Measurements from ENCODE around the gene RMC1. TPM values are rescaled to one million over a fixed set of nuclear protein-coding genes. Genes with fewer than 3 reads are reported as not detected.

Gene RMC1
- total and polyA plus RNA-seq, 2 of the 13 experiments (the other 11 are each of a cell fraction or from before 2014, with no cell fraction given), result 9.4 to 19.5 TPM

GRCh38 chr18:23556145-23556780 lies 53.0 kb downstream of the RMC1 start (continued):
- TF ChIP-seq RXRA (CRISPR knock-in tag; IDR thresholded peaks at IDR 0.05) (peak; percentile 93), FOXK2 (IDR thresholded peaks at IDR 0.05) (peak; percentile 7; the same call in 1 of the 2 replicates), ZSCAN21 (CRISPR knock-in tag; IDR thresholded peaks at IDR 0.05; ENCODE audit: borderline replicate concordance) (peak; percentile 100), ZNF292 (CRISPR knock-in tag; IDR thresholded peaks at IDR 0.05; ENCODE audit: borderline replicate concordance, low read depth) (peak; percentile 80), MIXL1 (CRISPR knock-in tag; IDR thresholded peaks at IDR 0.05) (peak; percentile 81; the same call in 1 of the 2 replicates), CENPBD1 (CRISPR knock-in tag; IDR thresholded peaks at IDR 0.05; ENCODE audit: borderline replicate concordance, low read depth) (no peak), ZNF549 (CRISPR knock-in tag; IDR thresholded peaks at IDR 0.05) (no peak; the same call in 1 of the 2 replicates), ZNF879 (CRISPR knock-in tag; IDR thresholded peaks at IDR 0.05) (no peak), ZNF839 (CRISPR knock-in tag; IDR thresholded peaks at IDR 0.05; ENCODE audit: borderline replicate concordance) (0 out of 2 replicates have a peak, but pooled peaks have one; percentile 45), ZNF317 (CRISPR knock-in tag; IDR thresholded peaks at IDR 0.05) (0 out of 2 replicates have a peak, but pooled peaks have one; percentile 71), ARNT (IDR thresholded peaks at IDR 0.05) (no peak), GATA4 (IDR thresholded peaks at IDR 0.05; ENCODE audit: borderline replicate concordance, low read depth) (peak; percentile 68; the same call in 1 of the 2 replicates), ZSCAN9 (CRISPR knock-in tag; IDR thresholded peaks at IDR 0.05; ENCODE audit: borderline replicate concordance) (peak; percentile 86; the same call in 1 of the 2 replicates), ZNF503 (CRISPR knock-in tag; IDR thresholded peaks at IDR 0.05) (peak; percentile 78), ZMYM3 (CRISPR knock-in tag; IDR thresholded peaks at IDR 0.05) (peak; percentile 90), ZNF768 (CRISPR knock-in tag; IDR thresholded peaks at IDR 0.05) (peak; percentile 45; the same call in 1 of the 2 replicates), ZKSCAN8 (CRISPR knock-in tag; IDR thresholded peaks at IDR 0.05; ENCODE audit: borderline replicate concordance) (peak; percentile 66; the same call in 1 of the 2 replicates)

Data from HepG2 (cell line).